NB4 (cell line): ENCODE data around the gene CD3E.
A peak's percentile ranks its signal among the peaks of the same experiment; 100 is the strongest.

ENCODE experiments used
- DNase-seq: peaks from one replicate; pipeline ENCODE4 v3.0.0; 2010; ENCODE audit warnings: low read depth
- H3K4me3 ChIP-seq: one replicate; pipeline ENCODE4 v1.5.1; 2011; ENCODE audit warnings: mild to moderate bottlenecking, low read depth, low read length, moderate library complexity
- MAX ChIP-seq: IDR thresholded peaks from 2 replicates; pipeline ENCODE4 v1.6.1; 2011; ENCODE audit warnings: low read depth, low read length
- MYC ChIP-seq: IDR thresholded peaks from 2 replicates; pipeline ENCODE4 v1.6.1; 2011; ENCODE audit warnings: low read depth, low read length
- POLR2A ChIP-seq: IDR thresholded peaks from 2 replicates; pipeline ENCODE4 v1.6.1; 2011; ENCODE audit warnings: mild to moderate bottlenecking; ENCODE audit not compliant: insufficient read length; ENCODE audit errors: extremely low read depth
- TF ChIP-seq, protein P1 (sequence below): IDR thresholded peaks from one replicate; pipeline ENCODE4 v1.5.1; 2012; ENCODE audit warnings: low read depth, low read length

Gene CD3E

DNA sequence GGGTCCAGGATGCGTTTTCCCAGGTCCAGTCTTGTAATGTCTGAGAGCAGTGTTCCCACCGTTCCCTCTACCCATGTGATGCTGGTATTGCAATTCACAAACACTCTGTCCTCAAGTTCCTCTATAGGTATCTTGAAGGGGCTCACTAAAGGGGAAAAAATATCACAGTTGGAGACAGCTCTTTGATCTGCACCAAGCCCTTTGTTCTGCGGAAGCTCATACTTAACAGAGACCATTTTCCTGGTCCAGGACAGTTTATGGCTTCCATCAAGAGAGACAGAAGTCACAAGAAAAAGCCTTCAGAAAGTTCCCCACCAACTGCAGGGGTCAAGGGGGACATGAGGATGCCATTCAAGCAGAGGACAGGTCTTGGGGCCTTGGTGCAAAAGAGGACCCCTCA, 35.9 kb downstream of the CD3E start:
- DNase-seq: no peak
- no peak for TF ChIP-seq MYC
- TF ChIP-seq, protein P1, sequence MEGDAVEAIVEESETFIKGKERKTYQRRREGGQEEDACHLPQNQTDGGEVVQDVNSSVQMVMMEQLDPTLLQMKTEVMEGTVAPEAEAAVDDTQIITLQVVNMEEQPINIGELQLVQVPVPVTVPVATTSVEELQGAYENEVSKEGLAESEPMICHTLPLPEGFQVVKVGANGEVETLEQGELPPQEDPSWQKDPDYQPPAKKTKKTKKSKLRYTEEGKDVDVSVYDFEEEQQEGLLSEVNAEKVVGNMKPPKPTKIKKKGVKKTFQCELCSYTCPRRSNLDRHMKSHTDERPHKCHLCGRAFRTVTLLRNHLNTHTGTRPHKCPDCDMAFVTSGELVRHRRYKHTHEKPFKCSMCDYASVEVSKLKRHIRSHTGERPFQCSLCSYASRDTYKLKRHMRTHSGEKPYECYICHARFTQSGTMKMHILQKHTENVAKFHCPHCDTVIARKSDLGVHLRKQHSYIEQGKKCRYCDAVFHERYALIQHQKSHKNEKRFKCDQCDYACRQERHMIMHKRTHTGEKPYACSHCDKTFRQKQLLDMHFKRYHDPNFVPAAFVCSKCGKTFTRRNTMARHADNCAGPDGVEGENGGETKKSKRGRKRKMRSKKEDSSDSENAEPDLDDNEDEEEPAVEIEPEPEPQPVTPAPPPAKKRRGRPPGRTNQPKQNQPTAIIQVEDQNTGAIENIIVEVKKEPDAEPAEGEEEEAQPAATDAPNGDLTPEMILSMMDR: no peak
- no peak for TF ChIP-seq MAX
- no peak for TF ChIP-seq POLR2A
- no peak overlapping the region for H3K4me3 ChIP-seq

GRCh38 chr11:118341261-118341660, 36.7 kb downstream of the CD3E start:
- H3K4me3 ChIP-seq: peak overlapping the region; percentile 59
- no peak for DNase-seq
- no peak for TF ChIP-seq MAX
- TF ChIP-seq MYC: no peak

GRCh38 chr11:118341815-118342489, 37.4 kb downstream of the CD3E start:
- peak; percentile 25 for DNase-seq
- H3K4me3 ChIP-seq: peak overlapping the region; percentile 59
- TF ChIP-seq, protein P1: no peak
- TF ChIP-seq POLR2A (no peak), MYC (no peak), MAX (no peak)

DNA sequence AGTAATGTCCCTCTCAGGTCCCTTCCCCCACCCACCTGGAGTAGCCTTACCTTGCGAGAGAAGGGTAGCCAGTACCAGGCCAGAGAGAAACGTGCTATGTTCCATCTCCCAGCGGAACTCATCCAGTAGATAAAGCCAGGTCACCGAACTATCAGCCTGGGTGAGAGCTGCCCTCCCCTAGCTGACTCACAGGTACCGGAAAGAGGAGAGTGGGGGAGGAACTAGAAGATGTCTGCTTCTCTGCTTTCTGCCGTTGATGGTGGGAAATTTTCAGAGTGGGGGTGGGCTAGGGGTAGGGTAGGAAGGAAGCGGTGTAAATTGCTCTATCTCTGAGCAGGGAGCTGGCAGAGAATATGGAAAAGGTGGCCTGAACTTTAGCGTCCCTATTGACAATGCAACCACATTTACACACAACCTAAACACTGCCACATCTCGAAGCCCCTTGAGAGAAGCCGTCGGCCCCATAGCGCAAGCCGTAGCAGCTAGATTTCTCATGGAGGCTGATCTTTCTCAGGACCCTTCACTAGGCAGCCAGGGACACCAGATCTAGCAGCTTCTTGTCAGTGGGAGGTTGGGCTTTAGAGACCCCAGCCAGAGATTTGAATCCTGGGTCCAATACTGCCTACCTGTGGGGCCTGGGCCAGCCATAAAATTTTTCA, 38.1 kb downstream of the CD3E start, which contains the start of gene CD3D:
TSS of gene CD3D (minus strand) at position 203 of the 659 bp plus-strand sequence. CDS start at position 105, 98 bp downstream.
- no peak for TF ChIP-seq MAX
- TF ChIP-seq, protein P1: no peak
- H3K4me3 ChIP-seq: peak within 1 kb of the TSS; percentile 59
- peak; percentile 90 for DNase-seq

DNA sequence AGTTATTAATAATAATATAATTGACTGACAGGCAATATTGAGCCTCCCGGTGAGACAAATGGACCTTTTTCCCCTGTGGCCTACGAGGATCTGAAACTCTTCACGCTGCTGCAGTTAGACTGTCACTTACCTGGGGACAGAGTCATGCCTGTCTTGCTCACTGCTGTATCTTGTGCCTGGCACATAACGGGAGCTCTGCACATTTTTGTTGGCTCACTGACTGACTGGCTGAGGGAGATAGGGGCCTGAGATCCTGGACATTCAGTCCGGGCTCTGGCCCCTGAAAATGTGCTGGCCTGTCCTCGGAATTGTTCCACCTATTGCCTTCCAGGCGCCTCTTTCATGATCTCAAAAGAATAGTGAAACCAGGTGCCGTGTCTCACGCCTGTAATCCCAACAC, 38.7 kb downstream of the CD3E start:
- TF ChIP-seq MYC (no peak), MAX (no peak), POLR2A (no peak)
- TF ChIP-seq, protein P1: no peak
- no peak overlapping the region for H3K4me3 ChIP-seq
- DNase-seq: no peak

GRCh38 chr11:118343981-118344515, 39.5 kb downstream of the CD3E start, which contains the start of gene CD3G:
CD3G (plus strand) TSS chr11:118344344; CDS start chr11:118344424, 80 bp downstream.
- TF ChIP-seq POLR2A (no peak), MAX (no peak), MYC (no peak)
- TF ChIP-seq, protein P1: no peak
- H3K4me3 ChIP-seq: no peak within 1 kb of the TSS
- DNase-seq: no peak
